Measurements from ENCODE around the gene PCSK5.

Gene PCSK5

GRCh38 chr9:76155361-76155760 lies 264.9 kb downstream of the PCSK5 start:
- DNase-seq = no peak

- DNase-seq = no peak
These were observed 268.2 kb downstream of the PCSK5 start for GRCh38 chr9:76158713-76159112.

- DNase-seq = peak; percentile 24
These were observed 268.9 kb downstream of the PCSK5 start for GRCh38 chr9:76159293-76159926.

- no peak for DNase-seq
These were observed 270.6 kb downstream of the PCSK5 start for GRCh38 chr9:76161106-76161505.

- DNase-seq = no peak
These were observed 271.1 kb downstream of the PCSK5 start for GRCh38 chr9:76161541-76161940.

- DNase-seq = no peak
These were observed 271.7 kb downstream of the PCSK5 start for GRCh38 chr9:76162086-76162730.

GRCh38 chr9:76162751-76163500 lies 272.5 kb downstream of the PCSK5 start:
- DNase-seq = no peak

GRCh38 chr9:76166526-76166925 lies 276.1 kb downstream of the PCSK5 start:
- no peak for DNase-seq

- no peak for DNase-seq
These were observed 285.7 kb downstream of the PCSK5 start for GRCh38 chr9:76176171-76176570.

GRCh38 chr9:76177931-76178330 lies 287.5 kb downstream of the PCSK5 start:
- no peak for DNase-seq

GRCh38 chr9:76180541-76180940 lies 290.1 kb downstream of the PCSK5 start:
- DNase-seq = peak; percentile 64

GRCh38 chr9:76181020-76181641 lies 290.7 kb downstream of the PCSK5 start:
- peak; percentile 74 for DNase-seq

GRCh38 chr9:76181781-76182180 lies 291.3 kb downstream of the PCSK5 start:
- DNase-seq = peak; percentile 3

- DNase-seq = no peak
These were observed 295.0 kb downstream of the PCSK5 start for GRCh38 chr9:76185432-76185831.

GRCh38 chr9:76188286-76188685 lies 297.8 kb downstream of the PCSK5 start:
- no peak for DNase-seq

GRCh38 chr9:76188905-76189304 lies 298.4 kb downstream of the PCSK5 start:
- no peak for DNase-seq

- DNase-seq = no peak
These were observed 301.0 kb downstream of the PCSK5 start for GRCh38 chr9:76191493-76191892.

GRCh38 chr9:76192013-76192412 lies 301.5 kb downstream of the PCSK5 start:
- no peak for DNase-seq

- DNase-seq = no peak
These were observed 304.4 kb downstream of the PCSK5 start for GRCh38 chr9:76194896-76195295.

- no peak for DNase-seq
These were observed 307.9 kb downstream of the PCSK5 start for GRCh38 chr9:76198336-76198735.

- DNase-seq = no peak
These were observed 309.8 kb downstream of the PCSK5 start for GRCh38 chr9:76200315-76200714.

- peak; percentile 0 for DNase-seq
These were observed 310.3 kb downstream of the PCSK5 start for GRCh38 chr9:76200745-76201144.

- no peak for DNase-seq
These were observed 312.9 kb downstream of the PCSK5 start for GRCh38 chr9:76203373-76203772.

- DNase-seq = no peak
These were observed 316.3 kb downstream of the PCSK5 start for GRCh38 chr9:76206821-76207220.

All from DMS53 (cell line).